T1000 (cell line): ENCODE results near the gene FRMD6.

Experiments
- DNase-seq: peaks from one replicate; lab custom pipeline; 2025; ENCODE audit warnings: mixed read lengths; lab: John Stamatoyannopoulos, UW

FRMD6 gene

DNA sequence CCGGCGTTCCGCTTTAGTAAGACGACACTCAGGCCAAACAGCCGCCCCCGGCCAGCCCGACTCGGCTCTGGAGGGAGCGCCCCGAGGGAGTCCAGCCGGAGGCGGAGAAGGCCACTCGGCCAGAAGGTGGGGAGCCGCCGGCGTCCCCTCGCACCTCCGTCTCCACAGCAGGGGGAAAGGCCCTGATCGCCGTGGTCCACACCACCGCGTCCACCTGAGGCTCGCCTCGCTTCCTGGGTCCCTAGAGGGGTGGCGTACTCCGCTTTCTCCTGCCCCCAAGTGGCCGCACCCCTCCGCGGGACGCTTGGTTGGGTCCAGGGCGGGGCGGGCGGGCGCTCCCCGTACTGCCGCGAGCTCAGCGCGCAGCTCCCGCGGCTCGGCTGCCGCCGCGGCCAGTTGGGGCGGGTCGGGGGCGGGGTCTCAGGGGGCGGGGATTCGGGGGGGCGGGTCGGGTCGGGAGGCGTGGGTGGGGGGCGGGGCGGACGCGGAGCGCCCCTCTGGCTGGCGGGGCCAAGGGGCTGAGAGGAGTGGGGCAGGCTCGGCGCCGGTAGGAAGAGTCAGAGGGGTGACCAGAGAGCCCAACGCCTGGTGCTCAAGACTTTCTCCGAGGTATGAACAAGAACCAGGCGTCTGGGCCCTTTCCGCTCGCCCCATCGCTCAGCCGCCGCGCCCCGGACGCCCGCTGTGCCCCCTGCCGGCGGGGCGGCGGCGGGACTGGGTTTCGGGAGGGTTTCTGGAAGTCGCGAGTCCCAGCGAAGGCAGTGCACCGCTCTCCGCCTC is at the start of gene FRMD6:
FRMD6 (plus strand) TSS at position 523 of the 780 bp plus-strand sequence. CDS start 37,927 bp downstream, outside the sequence.
- peak; percentile 80 for DNase-seq

DNA sequence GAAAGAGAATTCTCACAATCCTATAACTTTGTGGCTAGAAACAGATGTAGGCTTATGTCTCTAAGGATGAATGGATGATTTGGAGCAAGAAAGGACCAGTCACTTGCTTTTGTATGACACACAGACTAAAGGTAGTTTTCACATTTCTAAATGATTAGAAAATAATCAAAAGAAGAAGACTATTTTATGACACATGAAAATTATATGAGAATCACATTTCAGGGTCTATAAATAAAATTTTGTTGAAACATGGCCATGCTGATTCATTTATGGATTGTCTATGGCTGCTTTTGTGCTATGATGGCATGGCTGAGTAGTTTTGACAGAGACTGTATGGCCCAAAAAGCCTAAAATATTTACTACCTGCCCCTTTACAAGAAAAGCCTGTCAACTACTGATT is 49.4 kb upstream of the FRMD6 start:
- DNase-seq: no peak

DNA sequence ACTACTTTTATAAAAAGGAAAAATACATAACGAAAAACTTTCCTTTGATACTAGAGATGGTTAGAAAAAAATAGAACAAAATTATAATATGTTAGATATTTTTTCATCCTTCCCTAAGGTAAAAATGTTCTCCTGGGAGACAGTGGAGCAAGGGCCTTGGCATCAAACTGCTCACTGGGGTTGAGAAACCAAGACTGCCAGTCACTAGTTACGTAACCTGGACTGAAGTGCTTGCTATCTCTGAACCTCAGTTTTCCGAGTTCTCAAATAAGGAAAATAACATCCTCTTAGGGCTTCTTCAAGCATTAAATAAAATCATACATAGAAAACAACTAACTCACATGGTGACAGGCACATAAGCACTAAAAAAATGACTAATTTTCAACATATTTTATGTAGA is 48.2 kb upstream of the FRMD6 start:
- DNase-seq: no peak

DNA sequence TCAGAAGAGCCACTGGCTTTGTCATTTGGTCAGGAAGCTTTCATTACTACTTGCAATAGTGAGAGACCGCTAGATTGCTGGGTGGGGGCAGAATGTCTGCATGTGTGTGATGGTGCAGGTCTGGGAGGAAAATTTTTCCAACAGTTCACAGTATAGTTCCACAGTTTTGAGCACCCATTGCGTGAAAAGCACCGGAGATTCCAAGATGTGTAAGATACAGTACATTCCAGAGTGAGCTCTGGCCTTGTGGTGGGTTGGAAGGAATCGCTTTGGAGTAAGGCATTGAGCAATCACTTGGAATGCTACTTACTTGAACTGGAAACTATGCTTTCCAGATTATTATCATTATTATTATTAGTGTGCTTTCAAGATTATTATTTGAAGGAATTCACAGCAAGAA is 47.6 kb upstream of the FRMD6 start:
- no peak for DNase-seq

DNA sequence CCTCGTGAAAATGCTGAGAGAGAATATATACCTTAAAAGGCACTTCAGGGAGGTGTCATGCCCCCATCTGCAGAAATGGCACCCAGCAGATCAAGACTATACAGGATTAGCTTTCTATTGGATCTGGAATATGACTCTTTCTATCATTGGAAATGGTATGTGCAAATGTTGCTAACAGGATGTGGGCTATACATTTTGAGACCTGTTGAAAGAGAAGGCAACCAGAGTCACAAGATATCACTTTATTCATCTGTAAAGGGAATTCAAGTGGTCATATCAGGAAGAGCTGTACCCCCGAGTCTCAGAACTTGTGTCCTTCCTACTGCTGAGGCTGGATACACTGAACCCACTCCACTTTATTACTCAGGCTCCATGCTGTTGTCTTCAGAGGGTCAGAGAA is 46.1 kb upstream of the FRMD6 start:
- DNase-seq: no peak

DNA sequence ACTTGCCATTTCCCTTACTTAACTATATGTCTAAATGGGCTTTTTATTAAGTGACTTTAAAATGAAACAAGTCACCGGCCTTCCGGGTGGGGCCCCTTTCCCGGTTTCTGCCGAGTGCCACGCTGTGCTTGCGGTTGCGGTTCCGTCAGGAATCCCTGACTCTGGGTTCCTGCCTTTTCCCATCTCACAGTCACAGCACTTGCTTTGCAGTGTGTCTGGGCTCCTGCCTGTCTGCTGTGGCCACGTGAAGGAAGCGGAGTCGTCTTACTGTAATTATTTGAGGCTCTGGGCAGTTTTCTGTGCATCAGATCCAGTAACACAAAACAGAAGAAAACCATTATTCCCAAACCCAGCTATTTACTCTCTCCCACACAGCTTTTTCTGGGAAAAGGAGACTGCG is 44.0 kb upstream of the FRMD6 start:
- DNase-seq: peak; percentile 21

DNA sequence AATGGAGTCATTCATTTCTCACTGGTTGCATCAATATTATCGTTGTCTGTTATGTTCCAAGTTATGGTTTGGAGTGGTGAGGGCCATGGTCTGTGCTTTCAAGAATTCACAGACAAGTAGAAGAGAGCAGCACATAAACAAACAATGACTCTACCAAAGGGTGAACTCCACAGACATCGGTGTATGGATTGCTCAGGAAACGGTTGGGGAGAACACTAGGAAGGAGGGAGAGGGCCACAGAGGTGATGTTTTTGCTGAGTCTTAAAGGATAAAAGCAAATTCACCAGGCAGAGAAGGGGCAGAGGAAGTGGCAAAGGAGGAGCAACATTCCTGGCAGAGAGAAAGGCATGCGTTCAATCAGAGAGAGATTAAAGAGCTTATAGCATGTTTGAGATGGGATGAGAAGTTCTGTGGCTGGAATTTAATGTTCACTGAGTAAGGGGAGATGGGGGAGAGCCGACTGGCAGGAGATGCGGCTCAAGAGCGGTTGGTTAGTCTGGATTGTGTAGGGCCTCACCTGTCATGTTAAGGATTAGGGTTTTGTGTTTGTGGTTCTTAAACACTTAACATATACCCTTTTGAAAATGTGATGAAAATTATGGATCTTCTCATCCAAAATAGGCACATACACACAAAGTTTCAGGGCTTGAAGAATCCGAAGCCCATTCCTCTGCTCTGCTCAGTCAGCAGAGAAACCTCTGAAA is 42.3 kb upstream of the FRMD6 start:
- DNase-seq: no peak

DNA sequence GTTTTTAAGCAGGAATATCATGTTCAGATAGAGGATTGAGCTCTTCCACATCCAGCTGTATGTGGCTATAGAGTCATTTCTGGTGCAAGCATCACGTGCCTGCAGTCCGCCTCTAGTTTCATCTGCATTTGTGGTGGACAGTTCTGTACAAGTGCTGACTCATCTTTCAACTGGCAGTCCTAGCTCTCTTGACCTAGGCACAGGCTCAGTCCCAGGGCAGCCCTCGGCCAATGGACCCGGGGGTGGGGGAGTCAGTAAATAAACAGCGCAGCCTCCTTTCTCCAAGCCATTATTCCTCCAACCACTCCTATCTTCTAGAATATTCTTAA is 41.8 kb upstream of the FRMD6 start:
- no peak for DNase-seq

DNA sequence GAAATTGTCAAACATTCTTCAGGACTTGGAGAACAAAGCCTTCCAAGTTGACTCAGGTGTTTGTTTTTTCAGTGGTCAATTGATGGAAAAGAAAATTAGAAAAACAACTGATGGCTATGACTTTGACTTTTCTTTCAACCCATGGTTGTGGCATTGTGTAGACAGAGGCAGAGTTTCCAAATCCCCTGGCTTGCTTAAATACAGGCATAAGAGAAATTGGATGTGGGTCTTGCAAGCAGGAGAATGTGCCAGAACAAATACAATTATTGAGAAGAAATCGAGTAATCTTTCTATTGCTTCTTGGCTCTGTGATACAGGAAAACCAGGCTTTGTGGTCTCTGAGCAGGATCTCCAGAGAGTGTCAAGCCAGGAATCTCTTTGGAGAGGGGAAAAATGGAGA is 40.9 kb upstream of the FRMD6 start:
- DNase-seq: no peak

DNA sequence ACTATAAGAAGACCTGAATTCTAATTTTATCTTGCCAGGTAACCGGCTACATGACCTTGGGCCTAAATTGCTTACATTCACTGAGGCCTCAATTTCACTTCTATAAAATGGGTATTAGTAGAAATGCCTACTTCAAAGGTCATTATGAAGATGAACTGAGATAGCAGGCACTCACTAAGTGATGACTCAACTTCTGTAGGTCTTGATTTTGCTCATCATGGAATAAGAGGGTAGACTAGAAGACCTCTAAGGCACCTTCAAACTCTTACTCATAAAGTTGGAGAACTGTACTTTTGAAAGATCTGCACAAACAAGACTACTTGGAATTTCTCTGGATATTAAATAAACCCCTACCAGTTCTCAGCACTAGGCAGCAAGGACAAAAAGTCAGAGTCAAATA is 39.3 kb upstream of the FRMD6 start:
- no peak for DNase-seq

DNA sequence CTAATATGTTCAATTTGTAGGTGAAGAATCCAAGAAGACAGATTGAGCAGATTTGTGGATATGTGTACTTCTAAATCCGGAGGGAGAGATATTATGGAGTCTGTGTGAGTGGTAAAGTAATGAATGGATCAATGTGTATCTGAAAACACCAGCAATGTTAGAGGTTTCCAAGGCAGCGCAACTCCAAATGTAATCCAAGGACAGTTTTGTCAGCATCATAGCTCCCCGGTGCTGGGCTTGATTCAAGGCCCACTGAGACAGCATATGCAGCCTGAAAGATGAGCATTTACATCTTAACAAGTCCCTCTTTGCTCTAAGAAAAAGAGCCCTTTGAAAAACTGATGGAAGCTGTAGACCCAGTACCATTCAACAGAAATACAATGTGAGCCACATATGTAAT is 38.3 kb upstream of the FRMD6 start:
- DNase-seq: no peak

DNA sequence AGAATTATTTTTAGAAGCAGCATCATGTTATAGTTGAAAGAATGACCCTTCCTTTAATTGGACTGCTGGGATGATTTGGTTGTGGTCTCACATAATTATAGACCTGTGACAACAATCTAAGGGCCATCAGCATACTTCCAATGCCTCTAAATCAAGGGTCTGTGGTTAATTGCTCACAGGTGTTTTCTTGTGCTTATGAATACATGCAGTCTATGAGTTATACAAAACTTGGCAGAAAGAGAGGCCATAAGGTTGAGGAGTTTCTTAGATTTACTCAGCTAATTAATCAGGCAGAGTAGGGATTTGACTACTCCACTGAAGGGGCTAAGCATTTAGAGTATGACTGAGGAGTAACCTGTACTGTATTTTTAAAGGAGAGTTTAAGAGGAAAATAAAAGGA is 37.0 kb upstream of the FRMD6 start:
- no peak for DNase-seq

DNA sequence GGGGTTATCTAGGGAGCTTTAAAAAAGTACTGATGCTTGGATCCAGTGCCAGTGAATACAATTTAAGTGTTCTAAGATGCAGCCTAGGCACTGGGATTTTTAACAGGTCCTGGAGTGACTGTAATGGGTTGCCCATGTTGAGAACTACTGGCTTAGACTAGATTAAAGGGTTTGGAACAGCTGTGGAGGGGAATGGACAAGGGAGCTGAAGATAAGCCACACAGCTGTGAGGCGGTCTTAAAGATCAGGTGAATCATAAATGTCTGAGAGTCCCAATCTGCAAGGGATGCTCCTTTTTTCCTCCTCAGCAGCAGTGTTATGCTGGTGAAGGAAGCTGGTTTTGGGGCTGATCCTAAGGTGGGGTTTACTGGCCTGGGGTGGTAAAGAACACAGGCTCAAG is 35.5 kb upstream of the FRMD6 start:
- DNase-seq: no peak

DNA sequence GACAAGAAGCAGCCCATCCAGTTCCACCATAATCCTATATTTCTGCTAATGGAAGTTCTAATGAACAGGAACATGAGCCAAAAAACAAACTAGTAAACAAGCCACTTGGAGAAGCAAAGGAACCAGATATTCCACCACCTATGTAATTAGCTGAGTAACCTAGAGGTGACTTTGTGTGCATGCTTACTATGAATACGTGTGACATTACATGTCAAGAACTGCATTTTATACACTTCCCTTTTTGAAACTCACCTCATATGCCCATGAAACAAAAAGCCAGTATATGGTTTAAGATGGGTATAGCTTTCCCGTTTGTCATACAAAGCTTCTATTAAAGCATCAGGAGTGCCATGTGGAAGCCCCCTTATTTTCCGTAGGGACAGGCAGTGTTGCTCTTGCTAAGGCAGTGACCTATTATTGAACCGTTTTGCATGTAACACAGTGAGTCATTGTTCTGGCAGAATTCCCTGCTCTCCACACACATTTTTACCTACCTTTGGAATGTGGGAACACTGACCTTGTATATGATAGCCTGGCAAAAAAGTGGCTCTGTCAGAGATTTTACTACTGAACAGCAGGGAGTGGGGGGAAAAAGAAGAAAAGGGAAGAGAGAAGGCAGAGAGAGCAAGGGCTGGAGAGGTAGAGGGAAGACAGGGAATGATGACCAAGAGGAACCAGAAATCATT is 34.8 kb upstream of the FRMD6 start:
- DNase-seq: peak; percentile 68

DNA sequence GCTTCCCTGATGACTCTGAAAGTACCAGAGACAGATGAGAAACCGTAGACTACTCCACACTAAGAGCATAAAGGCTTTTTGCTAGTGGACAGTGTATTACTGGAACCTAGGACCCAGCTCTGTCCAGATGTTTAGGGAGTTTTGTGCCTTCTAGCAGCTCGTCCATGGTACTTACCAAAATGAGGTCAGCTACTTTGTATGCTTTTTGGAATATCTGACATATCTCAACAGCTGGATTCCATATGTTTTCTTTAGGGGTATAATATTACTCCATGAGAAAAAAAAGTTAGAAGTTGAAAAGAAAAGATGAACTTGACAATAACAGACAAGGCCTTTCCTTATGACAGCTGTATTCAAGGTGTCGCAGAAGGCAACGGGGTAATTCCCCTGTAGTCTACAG is 32.1 kb upstream of the FRMD6 start:
- no peak for DNase-seq

DNA sequence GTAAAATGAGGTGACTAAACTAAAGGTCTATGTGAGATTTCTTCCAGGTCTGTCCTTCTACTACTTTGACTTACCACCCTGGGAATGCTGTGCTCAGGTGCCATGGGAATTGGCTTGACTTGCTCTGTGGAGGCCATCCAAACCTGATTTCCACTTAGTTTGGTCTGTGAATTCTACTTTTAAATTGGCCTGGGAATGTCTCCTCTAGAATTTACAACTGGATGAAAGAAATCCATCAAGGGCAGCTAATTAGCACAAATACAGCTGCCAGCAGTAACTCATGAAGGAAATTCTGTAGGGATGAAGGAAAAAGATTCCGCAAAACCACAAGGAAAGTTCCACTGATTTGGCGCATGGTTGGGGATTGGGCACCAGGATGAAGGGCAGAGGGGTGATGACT is 31.7 kb upstream of the FRMD6 start:
- no peak for DNase-seq

DNA sequence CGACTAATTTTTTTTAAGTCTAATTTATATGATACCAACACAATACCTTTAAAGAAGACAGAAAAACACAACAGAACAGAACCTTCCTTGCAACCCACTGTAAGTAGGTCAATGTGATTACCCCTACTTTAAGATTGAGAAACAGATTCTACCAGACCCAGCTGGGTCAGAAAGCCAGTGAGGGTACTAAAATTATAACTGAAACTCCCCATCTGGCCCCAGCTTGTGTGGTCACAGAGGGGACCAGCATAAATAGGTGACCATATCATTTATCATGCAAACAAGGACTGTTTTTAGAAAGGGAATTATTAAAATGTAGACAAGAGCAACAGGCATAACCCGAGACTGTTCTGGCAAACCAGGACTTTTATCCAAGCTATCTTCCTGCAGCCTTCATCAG is 30.1 kb upstream of the FRMD6 start:
- no peak for DNase-seq

DNA sequence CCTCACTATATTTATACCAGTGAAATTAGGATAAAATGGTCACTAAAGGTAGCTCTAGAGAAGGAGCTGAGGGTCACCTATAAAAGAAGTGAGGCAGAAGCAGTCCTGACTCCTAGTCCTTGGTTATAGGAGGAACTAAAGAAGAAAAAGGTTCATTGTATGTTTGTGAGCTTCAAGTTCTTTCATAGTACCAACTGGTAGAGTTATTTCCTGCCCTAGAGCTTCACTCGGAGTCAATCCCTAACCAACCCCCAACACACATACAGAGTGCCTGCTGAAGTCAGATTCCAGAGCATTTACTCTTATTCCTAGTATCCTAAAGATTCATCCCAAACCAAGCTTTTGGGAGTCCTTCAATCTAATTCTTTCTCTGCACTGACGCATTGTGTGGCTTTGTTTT is 29.3 kb upstream of the FRMD6 start:
- DNase-seq: no peak

DNA sequence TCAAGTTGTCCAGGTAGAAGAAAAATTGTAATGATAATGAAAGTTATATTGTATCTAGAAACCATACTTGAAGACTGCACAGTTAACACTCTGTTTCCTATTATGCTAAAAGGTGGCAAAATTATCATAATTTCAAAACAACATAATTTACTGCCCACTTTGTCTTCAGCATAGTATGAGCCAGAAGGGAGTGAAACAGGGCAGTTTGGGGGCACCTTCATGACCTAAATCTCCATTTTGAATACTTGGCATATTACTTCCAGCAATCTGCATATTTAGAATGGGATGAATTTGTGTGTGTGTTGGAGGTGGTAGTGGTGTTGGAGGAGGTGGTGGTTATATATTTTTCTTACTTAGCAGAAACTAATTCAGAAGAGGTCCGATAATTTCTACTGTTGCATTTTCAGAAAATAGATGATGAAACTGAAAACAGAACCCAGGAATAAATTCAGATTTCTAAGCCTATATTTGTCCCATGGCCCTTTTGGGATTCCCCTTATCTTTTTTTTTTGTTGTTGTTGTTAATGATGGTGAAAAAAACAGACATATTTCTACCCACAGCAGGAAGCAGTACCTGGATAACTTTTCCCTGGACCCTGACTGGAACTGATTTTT is 26.6 kb upstream of the FRMD6 start:
- DNase-seq: no peak

DNA sequence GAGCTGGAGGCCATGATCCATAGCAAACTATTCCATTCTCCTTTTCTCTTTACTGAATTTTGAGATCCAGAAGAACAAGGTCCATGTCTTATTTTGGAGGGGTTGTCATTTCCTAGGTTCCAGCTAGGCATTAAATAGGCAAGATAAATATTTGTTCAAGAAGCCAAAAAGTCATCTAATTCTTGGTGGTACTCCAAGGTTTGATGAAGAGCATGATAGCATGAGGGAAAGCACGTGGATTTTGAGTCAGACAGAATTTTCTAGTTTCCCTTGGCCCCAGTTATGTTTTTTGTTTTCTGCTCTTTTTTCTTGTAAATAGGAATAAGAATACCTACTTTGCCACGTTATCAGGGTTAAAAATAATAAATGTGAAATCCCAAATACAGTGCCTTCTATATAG is 25.5 kb upstream of the FRMD6 start:
- no peak for DNase-seq

DNA sequence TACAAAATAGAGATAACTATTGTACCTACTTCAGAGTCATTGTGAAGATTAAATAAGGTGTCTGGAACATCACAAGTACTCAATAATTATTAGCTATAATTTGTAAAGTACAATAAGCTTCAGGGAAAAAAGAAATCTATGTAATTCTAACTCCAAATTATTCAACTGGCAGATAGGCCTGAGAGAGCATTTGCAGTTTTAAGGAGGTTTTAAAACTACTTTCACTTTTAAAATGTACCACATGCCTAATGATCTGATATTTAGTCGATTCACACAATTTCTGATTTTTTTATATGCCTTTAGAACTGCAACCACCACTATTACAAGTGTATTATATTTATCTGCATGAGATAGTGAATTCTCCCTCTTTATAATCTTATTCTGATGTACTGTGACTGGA is 24.9 kb upstream of the FRMD6 start:
- no peak for DNase-seq

DNA sequence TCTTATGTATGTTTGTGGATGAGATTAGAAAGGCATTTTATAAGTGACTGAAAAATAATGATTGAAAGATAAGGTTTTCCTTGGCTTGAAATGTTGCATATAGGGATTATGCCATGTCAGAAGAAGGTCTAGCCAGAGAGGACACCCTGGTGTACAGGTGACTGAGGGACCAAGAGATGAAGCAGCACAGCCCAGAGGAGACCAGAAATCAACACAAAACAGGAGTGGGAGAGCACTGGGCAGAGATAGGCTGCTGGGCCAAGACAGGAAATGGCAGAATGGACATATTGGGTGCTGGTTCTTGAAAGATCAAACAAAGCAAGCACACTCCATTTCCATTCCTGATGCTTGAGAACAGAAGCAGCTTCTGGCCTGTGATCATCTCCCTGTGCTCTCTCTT is 24.4 kb upstream of the FRMD6 start:
- no peak for DNase-seq

DNA sequence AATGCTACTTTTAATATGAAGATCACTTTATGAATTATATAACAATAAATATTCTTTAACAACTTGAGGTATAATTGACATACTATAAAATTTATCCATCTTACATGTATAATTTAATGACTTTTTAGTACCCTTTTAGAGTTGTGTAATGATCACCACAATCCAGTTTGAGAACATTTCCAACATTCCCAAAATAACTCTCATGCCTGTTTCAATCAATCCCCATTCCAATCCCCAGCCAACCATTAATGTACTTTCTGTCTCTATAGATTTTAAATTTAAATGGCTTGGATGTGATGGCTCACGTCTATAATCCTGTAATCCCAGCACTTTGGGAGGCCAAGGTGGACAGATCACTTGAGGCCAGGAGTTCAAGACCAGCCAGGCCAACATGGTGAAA is 23.5 kb upstream of the FRMD6 start:
- DNase-seq: no peak
